ENCODE measurements around the gene ANKRD13C. TPM values are rescaled to one million over a fixed set of nuclear protein-coding genes. Genes with fewer than 3 reads are reported as not detected.

The ANKRD13C gene
- total and polyA plus RNA-seq, 2 of the 4 experiments (the other 2 are of a cell fraction) = 8.3 to 10.9 TPM

- intact Hi-C loops (cut with micrococcal nuclease) (no loop called here), dilution Hi-C loops (cut with HindIII; ENCODE audit: low sequenced_read_pairs, unreplicated experiment) (no loop called here), in situ Hi-C loops (cut with MboI; ENCODE audit: low sequenced_read_pairs) (no loop called here)
- POLR2A ChIA-PET (ENCODE audit: unreplicated experiment) = no interaction called here
- Histone ChIP-seq H3K4ac (ENCODE audit: low read depth, low read length) (no peak overlapping the region), H2BK5ac (ENCODE audit: low read depth, low read length, poor library complexity, severe bottlenecking) (no peak overlapping the region), H2AFZ (replicated peaks; ENCODE audit: low read length, poor library complexity) (no peak overlapping the region), H3K27ac (ENCODE audit: insufficient read depth, low read length) (no peak overlapping the region), H3K14ac (replicated peaks; ENCODE audit: low read depth, low read length) (no peak overlapping the region), H3K4me3 (ENCODE audit: insufficient read depth, low read depth, low read length) (no peak overlapping the region), H3K36me3 (ENCODE audit: control insufficient read depth, insufficient read depth, low read length) (no peaks in the 10 kb centered on the region), H4K20me1 (ENCODE audit: insufficient read depth, low read length) (no peaks in the 10 kb centered on the region), H3K9me1 (ENCODE audit: insufficient read depth, low read length) (no peaks in the 10 kb centered on the region), H3K4me2 (ENCODE audit: low read depth, low read length) (no peak overlapping the region), H3K18ac (ENCODE audit: low read depth, low read length) (no peak overlapping the region), H2AK5ac (ENCODE audit: low read depth, low read length) (no peak overlapping the region), H3K9ac (ENCODE audit: low read depth, low read length) (no peak overlapping the region), H3K79me1 (ENCODE audit: low read depth in 1 of 2, low read length in 2 of 2) (no peaks in the 10 kb centered on the region), H3K4me1 (ENCODE audit: control insufficient read depth, insufficient read depth, low read length) (no peaks in the 10 kb centered on the region), H2BK20ac (ENCODE audit: low read depth, low read length) (no peak overlapping the region), H3K56ac (ENCODE audit: extremely low read depth, insufficient read depth, low read length) (no peak overlapping the region), H3K27me3 (ENCODE audit: control insufficient read depth, insufficient read depth, low read length) (no peaks in the 10 kb centered on the region), H2AK9ac (replicated peaks; ENCODE audit: low read depth, low read length, poor library complexity) (no peak overlapping the region), H4K91ac (ENCODE audit: insufficient read depth, low read depth, low read length) (no peak overlapping the region), H4K8ac (ENCODE audit: low read depth in 2 of 2, low read length in 2 of 2) (no peak overlapping the region), H2BK120ac (ENCODE audit: low read depth, low read length) (no peak overlapping the region), H2BK15ac (ENCODE audit: low read depth, low read length) (no peak overlapping the region), H3K23ac (ENCODE audit: low read depth, low read length) (no peak overlapping the region), H3K9me3 (ENCODE audit: control insufficient read depth, insufficient read depth, low read length) (no peaks in the 10 kb centered on the region), H4K5ac (ENCODE audit: low read depth, low read length) (no peak overlapping the region)
- CTCF ChIA-PET = no interaction called here
- no TSS peak for BruUV-seq (replicated peaks)
- WGBS, 2 experiments (ENCODE audit: extremely low coverage in 2 of 2, insufficient read length in 1 of 2) = no CpG with 5 or more reads among the region's 6 CpGs
- DNase-seq = no peak
- TF ChIP-seq USF2 (IDR thresholded peaks at IDR 0.05; ENCODE audit: low read depth, low read length) (no peak), MAFK (IDR thresholded peaks at IDR 0.05; ENCODE audit: low read depth, low read length) (no peak), MAZ (IDR thresholded peaks at IDR 0.05; ENCODE audit: borderline replicate concordance, low read depth, low read length) (no peak), CEBPB (IDR thresholded peaks at IDR 0.05; ENCODE audit: low read depth, low read length) (no peak), POLR2A (IDR thresholded peaks at IDR 0.05; ENCODE audit: low read depth, low read length) (no peak), BHLHE40 (IDR thresholded peaks at IDR 0.05; ENCODE audit: low read depth, low read length) (no peak), CHD1 (IDR thresholded peaks at IDR 0.05; ENCODE audit: low read depth, low read length) (no peak), ELK1 (IDR thresholded peaks at IDR 0.05; ENCODE audit: borderline replicate concordance, low read depth, low read length) (no peak)
- TF ChIP-seq, protein P1, sequence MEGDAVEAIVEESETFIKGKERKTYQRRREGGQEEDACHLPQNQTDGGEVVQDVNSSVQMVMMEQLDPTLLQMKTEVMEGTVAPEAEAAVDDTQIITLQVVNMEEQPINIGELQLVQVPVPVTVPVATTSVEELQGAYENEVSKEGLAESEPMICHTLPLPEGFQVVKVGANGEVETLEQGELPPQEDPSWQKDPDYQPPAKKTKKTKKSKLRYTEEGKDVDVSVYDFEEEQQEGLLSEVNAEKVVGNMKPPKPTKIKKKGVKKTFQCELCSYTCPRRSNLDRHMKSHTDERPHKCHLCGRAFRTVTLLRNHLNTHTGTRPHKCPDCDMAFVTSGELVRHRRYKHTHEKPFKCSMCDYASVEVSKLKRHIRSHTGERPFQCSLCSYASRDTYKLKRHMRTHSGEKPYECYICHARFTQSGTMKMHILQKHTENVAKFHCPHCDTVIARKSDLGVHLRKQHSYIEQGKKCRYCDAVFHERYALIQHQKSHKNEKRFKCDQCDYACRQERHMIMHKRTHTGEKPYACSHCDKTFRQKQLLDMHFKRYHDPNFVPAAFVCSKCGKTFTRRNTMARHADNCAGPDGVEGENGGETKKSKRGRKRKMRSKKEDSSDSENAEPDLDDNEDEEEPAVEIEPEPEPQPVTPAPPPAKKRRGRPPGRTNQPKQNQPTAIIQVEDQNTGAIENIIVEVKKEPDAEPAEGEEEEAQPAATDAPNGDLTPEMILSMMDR (conservative IDR thresholded peaks at IDR 0.05; ENCODE audit: low read depth, low read length) = no peak
- no peak for ATAC-seq (ENCODE audit: low read depth)
Measured at GRCh38 chr1:70376196-70376595, 21.7 kb upstream of the ANKRD13C start.
